Nephron (organoid): ENCODE data around the gene PLAAT2.

Source experiments
- H3K27ac Mint-ChIP-seq, 3 experiments: 2 replicates each; pipeline ENCODE4 v1.8.0; 2020; ENCODE audit warnings: mixed read lengths in 3 of 3, mild to moderate bottlenecking in 2 of 3, moderate library complexity in 1 of 3
- H3K27me3 Mint-ChIP-seq: 2 replicates; pipeline ENCODE4 v1.8.0; 2021; ENCODE audit warnings: low read depth, mild to moderate bottlenecking, moderate library complexity, mixed read lengths
- H3K36me3 Mint-ChIP-seq: 2 replicates; pipeline ENCODE4 v1.8.0; 2020; ENCODE audit warnings: low read depth, mixed read lengths
- H3K4me1 Mint-ChIP-seq: 2 replicates; pipeline ENCODE4 v1.8.0; 2020; ENCODE audit warnings: mixed read lengths
- H3K4me3 Mint-ChIP-seq, 3 experiments: 2 replicates each; pipeline ENCODE4 v1.8.0; 2020; ENCODE audit warnings: mild to moderate bottlenecking in 3 of 3, mixed read lengths in 3 of 3, moderate library complexity in 2 of 3
- H3K9me3 Mint-ChIP-seq: 2 replicates; pipeline ENCODE4 v1.8.0; 2020; ENCODE audit warnings: mixed read lengths
- CTCF ChIP-seq, 3 experiments: fragments of 200-600 bp; sonication (generic); IDR thresholded peaks; one replicate each; pipeline ENCODE4 v1.5.0; 2021; ENCODE audit warnings: antibody characterized with exemption in 3 of 3; ENCODE audit not compliant: unreplicated experiment in 3 of 3

The PLAAT2 gene

GRCh38 chr11:63510360-63511047 lies 52.7 kb downstream of the PLAAT2 start:
- TF ChIP-seq CTCF (IDR thresholded peaks at IDR 0.05; ENCODE audit: unreplicated experiment in 3 of 3) = no peak
- H3K9me3 Mint-ChIP-seq = no peaks in the 10 kb centered on the region
- peaks cover 5% of the 10 kb centered on the region for H3K4me1 Mint-ChIP-seq
- H3K36me3 Mint-ChIP-seq = no peaks in the 10 kb centered on the region
- H3K27ac Mint-ChIP-seq = peak overlapping the region in 1 of 3 experiments; percentile 67
- peaks cover 4% of the 10 kb centered on the region for H3K27me3 Mint-ChIP-seq
- no peak overlapping the region for H3K4me3 Mint-ChIP-seq

DNA sequence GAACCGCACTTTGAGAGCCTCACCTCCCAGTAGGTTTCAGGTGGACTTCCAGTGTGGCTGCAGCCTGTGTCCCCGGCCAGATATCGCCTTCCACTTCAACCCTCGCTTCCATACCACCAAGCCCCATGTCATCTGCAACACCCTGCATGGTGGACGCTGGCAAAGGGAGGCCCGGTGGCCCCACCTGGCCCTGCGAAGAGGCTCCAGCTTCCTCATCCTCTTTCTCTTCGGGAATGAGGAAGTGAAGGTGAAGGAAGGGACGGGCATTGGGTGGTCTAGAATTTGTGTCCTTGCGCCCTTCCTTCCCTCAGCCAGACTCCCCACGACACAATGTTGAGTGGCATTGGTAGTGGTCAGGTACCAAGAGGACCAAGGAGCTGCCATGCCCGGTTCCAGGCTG lies 54.4 kb downstream of the PLAAT2 start:
- H3K4me1 Mint-ChIP-seq = peaks cover 5% of the 10 kb centered on the region
- H3K36me3 Mint-ChIP-seq = no peaks in the 10 kb centered on the region
- H3K4me3 Mint-ChIP-seq = no peak overlapping the region
- peaks cover 14% of the 10 kb centered on the region for H3K27me3 Mint-ChIP-seq
- no peak for TF ChIP-seq CTCF (IDR thresholded peaks at IDR 0.05; ENCODE audit: unreplicated experiment in 3 of 3)
- H3K9me3 Mint-ChIP-seq = no peaks in the 10 kb centered on the region
- H3K27ac Mint-ChIP-seq = no peak overlapping the region

- Mint-ChIP-seq H3K9me3 (no peaks in the 10 kb centered on the region), H3K36me3 (no peaks in the 10 kb centered on the region), H3K4me1 (peaks cover 5% of the 10 kb centered on the region), H3K4me3 (no peak overlapping the region), H3K27me3 (peaks cover 15% of the 10 kb centered on the region), H3K27ac (no peak overlapping the region)
- TF ChIP-seq CTCF (IDR thresholded peaks at IDR 0.05; ENCODE audit: unreplicated experiment in 3 of 3) = no peak
Measured at GRCh38 chr11:63508009-63508408, 55.2 kb downstream of the PLAAT2 start.

- no peak overlapping the region for H3K4me3 Mint-ChIP-seq
- H3K27me3 Mint-ChIP-seq = peaks cover 15% of the 10 kb centered on the region
- TF ChIP-seq CTCF (IDR thresholded peaks at IDR 0.05; ENCODE audit: unreplicated experiment in 3 of 3) = no peak
- H3K4me1 Mint-ChIP-seq = peaks cover 5% of the 10 kb centered on the region
- H3K36me3 Mint-ChIP-seq = no peaks in the 10 kb centered on the region
- no peaks in the 10 kb centered on the region for H3K9me3 Mint-ChIP-seq
- H3K27ac Mint-ChIP-seq = no peak overlapping the region
Measured at GRCh38 chr11:63507511-63507910, 55.7 kb downstream of the PLAAT2 start.

GRCh38 chr11:63506876-63507275 lies 56.3 kb downstream of the PLAAT2 start:
- no peak overlapping the region for H3K4me3 Mint-ChIP-seq
- peaks cover 5% of the 10 kb centered on the region for H3K4me1 Mint-ChIP-seq
- peaks cover 15% of the 10 kb centered on the region for H3K27me3 Mint-ChIP-seq
- peaks cover 2% of the 10 kb centered on the region for H3K9me3 Mint-ChIP-seq
- H3K36me3 Mint-ChIP-seq = no peaks in the 10 kb centered on the region
- H3K27ac Mint-ChIP-seq = no peak overlapping the region
- no peak for TF ChIP-seq CTCF (IDR thresholded peaks at IDR 0.05; ENCODE audit: unreplicated experiment in 3 of 3)

DNA sequence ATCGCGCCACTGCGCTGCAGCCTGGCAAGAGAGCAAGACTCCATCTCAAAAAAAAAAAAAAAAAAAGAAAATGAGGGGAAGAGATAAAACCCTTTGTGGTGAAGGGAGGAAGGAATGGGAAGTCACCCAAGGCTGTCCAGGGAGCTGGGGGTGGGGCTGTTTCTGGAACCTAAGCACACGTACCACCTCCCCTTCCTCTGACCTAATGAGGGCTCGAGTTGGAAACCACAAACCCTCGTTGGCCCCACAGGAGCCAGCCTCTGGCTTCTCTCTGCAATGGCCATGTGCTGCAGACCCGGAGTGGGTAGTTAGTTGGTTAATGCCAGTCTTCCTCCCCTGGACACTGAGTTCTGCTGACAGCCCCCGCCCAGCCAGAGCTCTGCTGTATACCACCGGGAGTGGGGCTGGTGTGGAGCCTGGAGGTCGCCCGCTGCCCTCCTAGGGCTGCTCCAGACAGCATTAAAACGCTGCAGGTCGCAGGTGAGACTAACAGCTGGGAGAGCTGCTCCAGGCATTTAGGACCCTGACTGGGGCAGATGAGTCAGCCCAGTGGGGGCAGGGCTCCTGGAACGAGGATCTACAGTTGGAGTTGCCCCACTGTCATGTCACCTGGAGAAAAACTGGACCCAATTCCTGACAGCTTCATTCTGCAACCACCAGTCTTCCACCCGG lies 57.2 kb downstream of the PLAAT2 start, which contains the start of gene LGALS12:
Gene LGALS12 (plus strand): TSS at position 228 of the 672 bp plus-strand sequence. CDS start 375 bp downstream, at position 603.
- no peak for TF ChIP-seq CTCF (IDR thresholded peaks at IDR 0.05; ENCODE audit: unreplicated experiment in 3 of 3)
- peaks cover 2% of the 10 kb centered on the region for H3K9me3 Mint-ChIP-seq
- no peak within 1 kb of the TSS for H3K4me3 Mint-ChIP-seq
- no peak within 1 kb of the TSS for H3K27ac Mint-ChIP-seq
- peaks cover 2% of the 10 kb centered on the region for H3K4me1 Mint-ChIP-seq
- peaks cover 12% of the 10 kb centered on the region for H3K27me3 Mint-ChIP-seq
- H3K36me3 Mint-ChIP-seq = no peaks in the 10 kb centered on the region
